Medulla oblongata (tissue), 1 donor: ENCODE results near the gene BCL2.

Experiments used
- DNase-seq: peaks from one replicate; pipeline ENCODE4 v3.0.0-alpha.2; 2015; ENCODE audit errors: extremely low spot score

BCL2 gene

DNA sequence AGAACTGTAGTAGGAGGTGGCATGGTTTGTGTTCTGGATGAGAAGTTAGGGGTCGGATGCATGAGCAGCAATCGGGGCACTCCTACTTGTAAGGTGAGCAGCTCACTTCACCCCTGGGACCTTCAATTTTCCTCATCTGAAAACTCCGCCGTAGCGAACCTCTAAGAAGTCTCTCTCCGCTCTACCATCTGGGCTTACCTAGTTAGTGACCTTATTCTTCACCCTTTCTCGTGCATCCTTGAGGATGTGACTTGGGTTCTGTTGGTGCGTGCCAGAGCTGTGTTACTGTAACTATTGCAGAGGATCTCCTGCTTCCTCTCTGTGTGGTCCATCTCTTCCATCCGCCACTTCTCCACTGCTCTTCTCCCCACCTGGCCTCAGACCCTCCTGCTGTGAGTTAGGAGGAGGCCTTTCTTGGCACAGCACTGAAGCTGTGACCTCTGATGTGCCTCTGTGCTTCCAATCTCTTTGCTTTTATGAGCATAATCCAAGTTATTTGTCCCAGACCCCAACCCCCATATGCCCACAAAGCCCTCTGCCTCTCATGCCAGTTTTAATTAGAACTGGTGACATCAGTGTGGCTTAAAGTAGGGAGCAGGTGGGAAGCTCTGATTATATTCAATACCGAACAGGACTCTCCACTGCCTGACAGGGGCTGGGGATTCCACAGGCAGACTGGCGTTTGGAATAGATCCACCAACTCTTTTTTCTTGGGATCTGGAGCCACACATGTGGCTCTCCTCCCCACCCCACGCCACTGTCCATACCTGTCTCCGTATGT lies 178.4 kb downstream of the BCL2 start:
- DNase-seq = no peak

GRCh38 chr18:63140038-63140450 lies 179.5 kb downstream of the BCL2 start:
- no peak for DNase-seq

GRCh38 chr18:63138436-63139340 lies 180.9 kb downstream of the BCL2 start:
- DNase-seq = no peak

DNA sequence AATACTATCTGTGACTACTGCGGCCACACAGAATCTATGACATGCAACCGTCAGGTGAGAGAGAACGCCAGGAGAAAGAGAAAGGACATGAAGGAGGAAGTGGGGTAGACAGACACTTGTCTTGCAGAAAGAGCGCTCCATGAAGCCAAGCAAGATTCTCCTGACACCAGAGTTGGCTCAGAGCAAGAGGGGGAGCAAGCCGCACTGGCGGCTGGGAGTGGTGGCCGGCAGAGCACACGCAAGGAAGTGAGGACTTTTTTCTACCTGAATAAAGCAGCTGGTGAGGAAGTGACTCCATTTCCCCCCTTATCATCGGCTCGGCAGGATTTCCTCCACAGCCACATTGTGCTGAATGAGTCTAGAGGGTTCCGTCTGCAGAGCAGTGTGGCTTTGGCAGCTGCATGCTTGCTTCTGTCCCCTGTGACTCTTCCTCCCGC lies 181.6 kb downstream of the BCL2 start:
- peak; percentile 44 for DNase-seq

DNA sequence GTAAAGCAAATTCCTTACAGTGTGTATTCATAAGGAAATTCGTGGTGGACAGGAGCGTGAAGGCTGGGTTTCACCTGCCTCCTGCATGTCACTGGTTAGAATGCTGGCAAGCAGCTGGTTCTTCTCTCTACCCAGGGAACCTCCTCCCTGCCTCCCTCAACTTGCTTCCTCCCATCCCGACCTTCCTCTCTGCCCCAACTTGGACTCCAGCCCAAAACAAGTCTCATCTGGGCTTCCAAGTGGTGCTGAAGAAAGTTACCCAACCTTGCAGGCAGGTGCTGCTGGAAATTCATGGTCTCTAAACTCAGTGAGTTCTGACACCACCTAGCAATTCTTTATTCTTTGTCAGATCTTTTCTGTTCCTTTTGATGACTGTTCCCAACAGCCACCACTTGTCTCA lies 184.5 kb downstream of the BCL2 start:
- no peak for DNase-seq

DNA sequence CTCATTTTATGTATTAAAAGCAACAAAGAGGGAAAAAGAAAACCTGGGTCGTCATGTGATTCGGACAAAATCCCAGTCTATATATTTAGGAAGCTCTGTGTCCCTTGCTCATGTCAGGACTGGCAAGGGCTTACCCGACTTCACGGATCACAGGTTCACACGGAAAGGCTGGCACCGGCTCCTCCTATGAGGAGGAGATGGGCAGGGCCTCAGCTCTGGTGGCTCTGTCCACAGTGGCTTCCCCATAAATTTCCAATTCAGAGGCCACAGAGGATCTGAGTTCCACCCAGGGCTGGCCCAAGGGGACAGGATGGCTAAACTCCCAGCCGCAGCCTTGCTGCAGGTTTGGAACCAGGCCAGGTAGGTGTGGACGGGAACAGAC lies 186.8 kb downstream of the BCL2 start:
- no peak for DNase-seq

DNA sequence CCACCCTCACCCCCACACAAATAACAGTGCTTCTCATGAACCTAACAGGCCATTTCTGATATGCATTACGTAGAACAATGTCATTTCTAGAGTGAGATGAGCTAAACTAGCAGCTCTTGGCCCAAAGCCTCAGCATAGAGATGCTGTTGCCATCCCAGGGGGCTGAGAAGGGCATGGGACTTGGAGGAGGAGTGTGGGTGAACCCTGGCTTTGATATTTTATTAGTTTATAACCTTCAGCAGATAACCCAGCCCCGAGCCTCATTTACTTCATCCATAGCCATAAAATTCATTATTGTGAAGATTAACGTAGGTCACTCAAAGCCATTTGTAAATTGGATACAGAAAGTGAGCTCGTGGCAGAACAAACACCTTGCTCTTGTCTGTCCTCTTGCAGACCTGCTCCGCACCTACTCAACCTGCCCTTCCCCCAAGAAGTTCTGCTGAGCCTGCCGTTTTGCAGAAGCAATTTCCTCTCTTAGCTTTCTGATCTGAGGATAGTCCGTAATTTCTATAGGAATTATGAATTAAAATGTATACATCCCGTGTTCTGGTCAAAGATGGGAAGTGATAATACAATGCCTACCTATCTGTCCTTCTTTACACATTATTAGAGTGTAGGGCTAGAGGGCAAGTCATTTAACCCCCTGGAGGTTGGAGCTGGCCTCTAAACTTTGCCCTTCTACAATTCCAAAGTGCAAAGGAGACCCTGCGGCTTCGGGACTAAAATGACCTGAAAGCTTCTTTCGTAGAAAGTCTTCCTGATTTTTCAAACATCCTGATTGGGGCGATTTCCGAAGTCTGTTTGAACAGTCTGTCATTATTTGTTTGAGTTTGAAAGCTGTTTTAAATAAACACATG lies 187.4 kb downstream of the BCL2 start:
- no peak for DNase-seq

- peak; percentile 75 for DNase-seq
Observed at GRCh38 chr18:63131106-63131958, 188.2 kb downstream of the BCL2 start.

DNA sequence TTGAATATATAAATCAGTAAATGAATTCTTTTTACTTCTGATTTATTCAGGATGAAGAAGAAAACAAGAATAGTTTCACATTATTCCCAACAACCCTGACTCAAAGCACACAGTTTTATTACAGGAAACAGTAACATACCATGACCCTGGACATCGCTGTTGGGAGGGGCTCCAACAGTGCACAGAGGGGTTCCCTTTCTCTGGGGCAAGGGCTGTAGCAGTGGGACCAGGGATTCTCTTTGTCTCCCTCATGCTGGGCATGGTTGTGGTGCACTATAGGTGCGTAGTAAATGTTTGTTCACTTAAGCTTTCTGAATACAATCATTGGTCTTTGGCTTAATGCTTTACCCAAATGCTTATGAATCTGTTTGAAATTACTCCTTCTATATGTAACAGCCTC lies 189.4 kb downstream of the BCL2 start:
- no peak for DNase-seq

DNA sequence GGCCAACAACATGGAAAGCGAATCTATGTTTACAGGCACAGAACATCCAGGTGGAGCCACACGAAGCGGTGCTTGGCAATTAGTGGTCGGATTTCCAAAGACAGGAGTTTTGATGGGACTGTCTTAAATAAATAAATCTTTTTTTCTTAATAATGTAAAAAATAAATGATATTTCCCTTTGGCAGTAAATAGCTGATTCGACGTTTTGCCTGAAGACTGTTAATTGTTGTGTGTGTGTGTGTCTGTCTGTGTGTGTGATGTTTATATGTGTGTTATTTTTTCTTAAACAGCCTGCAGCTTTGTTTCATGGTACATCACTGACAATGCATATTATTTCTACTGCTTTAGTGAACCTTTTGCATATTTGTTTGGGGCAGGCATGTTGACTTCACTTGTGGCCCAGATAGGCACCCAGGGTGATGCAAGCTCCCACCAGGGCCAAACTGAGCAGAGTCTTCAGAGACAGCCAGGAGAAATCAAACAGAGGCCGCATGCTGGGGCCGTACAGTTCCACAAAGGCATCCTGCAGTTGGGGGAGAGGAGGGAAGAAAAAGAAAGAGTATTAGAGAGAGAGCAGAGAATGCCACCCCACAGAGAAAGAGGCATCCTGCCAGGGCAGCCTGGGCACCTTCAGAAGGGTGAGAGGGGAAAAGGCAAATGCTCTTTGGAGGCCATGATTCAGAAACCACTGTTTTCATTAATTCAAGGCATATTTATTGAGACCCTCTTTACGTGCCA lies 191.2 kb downstream of the BCL2 start:
- no peak for DNase-seq

- DNase-seq = no peak
Observed at GRCh38 chr18:63126134-63127069, 193.2 kb downstream of the BCL2 start.

DNA sequence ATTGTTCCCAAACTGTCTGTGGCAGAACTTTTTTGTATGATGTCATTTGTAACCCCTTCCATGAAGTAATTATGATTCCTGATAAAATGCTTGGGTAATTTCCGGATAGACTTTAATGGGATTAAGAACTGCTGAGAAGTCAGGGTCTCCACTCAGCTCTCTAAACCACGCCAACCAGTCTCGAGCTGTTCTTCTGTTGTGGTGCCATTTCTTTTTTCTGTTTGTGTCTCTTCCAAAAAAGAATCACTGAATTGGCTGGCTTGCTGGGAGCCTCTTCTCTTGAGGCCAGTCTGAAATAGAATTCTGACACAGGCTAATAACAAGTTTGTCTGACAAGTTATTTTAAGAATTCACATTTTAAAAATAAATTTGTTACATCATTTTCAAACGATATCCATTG lies 198.9 kb downstream of the BCL2 start:
- DNase-seq = peak; percentile 51

DNA sequence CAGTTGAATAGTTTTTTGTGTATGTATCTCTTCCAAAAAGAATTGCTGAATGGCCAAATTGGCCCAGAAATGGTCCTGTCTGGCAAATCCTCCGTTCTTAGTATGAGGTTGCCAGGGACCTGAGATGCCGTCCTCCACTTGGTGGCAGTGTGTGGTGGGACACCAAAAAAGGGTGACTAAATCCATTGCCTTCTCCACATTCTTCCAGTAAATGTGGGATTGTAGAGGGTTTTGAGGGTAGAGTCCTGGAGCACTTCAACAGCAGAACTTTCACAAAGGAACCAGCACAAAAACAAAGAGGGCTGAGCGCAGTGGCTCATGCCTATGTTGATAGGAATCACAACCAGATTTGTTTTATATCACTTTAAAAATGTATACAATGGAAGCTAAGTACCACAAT lies 199.9 kb downstream of the BCL2 start:
- peak; percentile 76 for DNase-seq

DNA sequence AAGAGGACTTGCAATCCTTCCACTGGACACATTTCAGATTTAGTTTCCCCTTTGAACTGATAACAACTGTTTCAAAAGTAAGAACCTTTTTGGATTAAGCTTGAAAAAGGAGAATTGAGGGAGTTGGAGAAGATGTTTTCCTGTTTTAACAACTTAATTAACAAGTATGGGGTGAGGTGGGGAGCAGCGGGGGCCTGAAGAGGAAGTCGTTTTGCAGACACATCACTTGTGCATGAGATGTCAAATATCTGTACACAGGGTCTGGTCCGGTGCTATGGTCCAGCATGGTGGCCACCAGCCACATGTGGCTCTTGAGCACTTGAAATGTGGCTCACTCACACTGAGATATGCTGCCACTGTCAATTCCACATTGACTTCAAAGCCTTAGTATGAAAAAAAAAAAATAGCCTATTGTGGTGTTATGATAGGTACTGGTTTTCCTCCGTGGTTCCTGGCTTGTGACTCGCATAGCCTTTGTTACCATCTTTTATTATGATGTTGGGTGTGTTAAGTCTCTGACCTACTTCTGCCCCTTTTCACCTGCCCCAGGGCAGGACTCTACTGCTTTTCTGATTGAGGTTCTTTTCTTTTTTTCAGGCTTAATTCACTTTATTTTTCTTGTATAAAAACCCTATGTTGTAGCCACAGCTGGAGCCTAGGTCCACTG lies 205.5 kb downstream of the BCL2 start:
- DNase-seq = no peak

GRCh38 chr18:63112706-63113105 lies 206.9 kb downstream of the BCL2 start:
- no peak for DNase-seq

- DNase-seq = no peak
Observed at GRCh38 chr18:63111671-63112402, 207.7 kb downstream of the BCL2 start.

GRCh38 chr18:63109802-63110201 lies 209.8 kb downstream of the BCL2 start:
- no peak for DNase-seq

DNA sequence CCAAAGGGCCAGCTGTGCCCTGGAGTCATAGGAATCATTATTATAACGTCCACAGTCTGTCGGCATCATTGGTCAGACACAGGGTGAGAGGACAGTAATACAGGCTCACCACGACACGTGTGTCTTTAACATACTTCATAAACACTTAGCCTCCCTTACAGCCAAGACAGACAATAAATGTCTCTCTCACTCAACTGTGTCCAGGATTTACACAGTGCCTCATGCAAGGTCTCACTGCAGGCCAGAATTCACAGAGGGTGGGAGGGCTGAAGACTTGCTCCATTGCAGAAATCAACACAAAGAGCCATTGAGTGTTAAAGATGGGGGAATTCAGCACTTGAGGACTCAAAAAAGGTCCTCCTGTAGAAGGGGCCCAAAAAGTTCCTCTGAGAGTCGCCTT lies 210.5 kb downstream of the BCL2 start:
- DNase-seq = no peak
